Endothelial cell of umbilical vein (primary cell): ENCODE measurements around the gene PPP2R2C. TPM values are rescaled to one million over a fixed set of nuclear protein-coding genes. Genes with fewer than 3 reads are reported as not detected.

Experiments used
- BruUV-seq: library from RNA; stranded (reverse); fragments of 400-500 nt; replicated peaks from 2 replicates; lab custom pipeline; 2021; lab: Mats Ljungman, UMichigan
- CTCF ChIA-PET: fragments of 300-600, 350-600 bp; sonication (Branson Sonifier 250); formaldehyde crosslinking; loops from one replicate; lab custom pipeline; 2021; ENCODE audit warnings: antibody characterized with exemption, inconsistent platforms; lab: Charles Lee
- POLR2A ChIA-PET: fragments of 300-600, 350-600 bp; sonication (Branson Sonifier 250); formaldehyde crosslinking; loops from one replicate; lab custom pipeline; 2021; ENCODE audit warnings: antibody characterized with exemption, inconsistent platforms; lab: Charles Lee
- DNase-seq: peaks from one replicate; pipeline ENCODE4 v3.0.0-alpha.2; 2011; ENCODE audit warnings: low read depth, low spot score
- FAIRE-seq: peaks from 2 replicates; lab custom pipeline; 2011; peaks lifted over from hg19 to GRCh38; lab: Jason Lieb, UNC
- H2AFZ ChIP-seq: 2 replicates; pipeline ENCODE4 v1.6.0; 2012; ENCODE audit warnings: low read depth, low read length, control low read depth, inconsistent platforms
- H3K27ac ChIP-seq: 2 replicates; pipeline ENCODE4 v1.5.1; 2011; ENCODE audit warnings: low read depth, mild to moderate bottlenecking, control low read depth, low read length, moderate library complexity; ENCODE audit not compliant: insufficient read depth
- H3K27me3 ChIP-seq, 2 experiments: 2 replicates each; pipeline versions ENCODE4 v1.6.0 to v1.6.1; 2011; ENCODE audit warnings: low read length in 2 of 2, mixed read lengths in 1 of 2; ENCODE audit not compliant: control insufficient read depth in 2 of 2, insufficient read depth in 2 of 2
- H3K36me3 ChIP-seq, 2 experiments: 2 replicates in 1 of 2; 3 replicates in 1 of 2; pipeline ENCODE4 v1.5.1; 2011; ENCODE audit warnings: low read length in 2 of 2, mild to moderate bottlenecking in 1 of 2, moderate library complexity in 1 of 2; ENCODE audit not compliant: control insufficient read depth in 2 of 2, insufficient read depth in 2 of 2; ENCODE audit errors: extremely low read depth in 1 of 2
- H3K4me1 ChIP-seq: 3 replicates; pipeline ENCODE4 v1.5.1; 2011; ENCODE audit warnings: mild to moderate bottlenecking, low read length; ENCODE audit not compliant: control insufficient read depth, insufficient read depth; ENCODE audit errors: extremely low read depth
- H3K4me2 ChIP-seq: 2 replicates; pipeline ENCODE4 v1.6.1; 2011; ENCODE audit warnings: low read length, control low read depth, mixed read lengths; ENCODE audit not compliant: insufficient read depth
- H3K4me3 ChIP-seq, 3 experiments: fragments of 200-600 bp in 1 of 3; sonication (generic), shearing (Covaris generic) in 1 of 3; replicated peaks in 1 of 3; 2 replicates each; pipeline ENCODE4 v1.5.1; 2011 to 2016; ENCODE audit warnings: control low read depth in 3 of 3, low read length in 3 of 3, mild to moderate bottlenecking in 2 of 3, inconsistent platforms in 1 of 3, low read depth in 1 of 3, moderate library complexity in 1 of 3; ENCODE audit not compliant: insufficient read depth in 1 of 3
- H3K79me2 ChIP-seq: 2 replicates; pipeline ENCODE4 v1.6.0; 2012; ENCODE audit warnings: low read length, inconsistent platforms; ENCODE audit not compliant: control insufficient read depth, insufficient read depth
- H3K9ac ChIP-seq: replicated peaks from 2 replicates; pipeline ENCODE3; 2011; ENCODE audit warnings: low read length, control low read depth; ENCODE audit not compliant: insufficient read depth; ENCODE audit errors: extremely low read depth
- H3K9me1 ChIP-seq: replicated peaks from 3 replicates; pipeline ENCODE4 v1.6.0; 2011; ENCODE audit warnings: mild to moderate bottlenecking, low read length; ENCODE audit not compliant: control insufficient read depth, insufficient read depth; ENCODE audit errors: extremely low read depth
- H3K9me3 ChIP-seq: replicated peaks from 2 replicates; pipeline ENCODE4 v1.5.1; 2012; ENCODE audit warnings: low read length, inconsistent platforms; ENCODE audit not compliant: control insufficient read depth, insufficient read depth
- H4K20me1 ChIP-seq: replicated peaks from 2 replicates; pipeline ENCODE3; 2011; ENCODE audit warnings: mild to moderate bottlenecking, low read length; ENCODE audit not compliant: control insufficient read depth, insufficient read depth; ENCODE audit errors: extremely low read depth
- EZH2 ChIP-seq: IDR thresholded peaks from 2 replicates; pipeline ENCODE4 v1.6.1; 2012; ENCODE audit warnings: borderline replicate concordance, low read depth, mild to moderate bottlenecking, moderate library complexity, low read length, inconsistent platforms; ENCODE audit not compliant: severe bottlenecking
- FOS ChIP-seq: IDR thresholded peaks from 2 replicates; pipeline ENCODE4 v1.6.1; 2011; ENCODE audit warnings: mild to moderate bottlenecking, low read length, moderate library complexity, borderline replicate concordance; ENCODE audit not compliant: insufficient read depth
- JUN ChIP-seq: IDR thresholded peaks from 2 replicates; pipeline ENCODE4 v1.6.1; 2011; ENCODE audit warnings: borderline replicate concordance, low read depth; ENCODE audit not compliant: insufficient read length, insufficient read depth
- MYC ChIP-seq: IDR thresholded peaks from one replicate; pipeline ENCODE4 v1.6.1; 2011; ENCODE audit warnings: mild to moderate bottlenecking, low read depth, low read length
- POLR2A ChIP-seq: IDR thresholded peaks from 2 replicates; pipeline ENCODE4 v1.6.1; 2012; ENCODE audit warnings: low read depth, mild to moderate bottlenecking, control low read depth, low read length
- POLR2AphosphoS5 ChIP-seq: IDR thresholded peaks from 2 replicates; pipeline ENCODE4 v1.6.1; 2012; ENCODE audit warnings: low read depth, mild to moderate bottlenecking, control low read depth, low read length, moderate library complexity; ENCODE audit not compliant: insufficient read depth
- dilution Hi-C: fragments of 300-500 bp; cut with MboI; formaldehyde crosslinking; loops from one replicate; pipeline ENCODE4 v1.15.0; 2019; ENCODE audit warnings: low sequenced_read_pairs; ENCODE audit not compliant: extremely low pct_ligation_motif_present
- intact Hi-C: fragments of 100-400 bp; cut with micrococcal nuclease; formaldehyde crosslinking; loops from one replicate; pipeline ENCODE4 v1.10.0; 2022
- polyA plus RNA-seq, 4 experiments: library from polyadenylated mRNA; depleted of rRNA in 3 of 4; stranded (reverse) in 3 of 4; unstranded in 1 of 4; fragments of >200 nt; gene quantifications; 2 replicates each; pipeline versions ENCODE4 v1.2.1 to v1.2.3, GENCODE V29; 2011 to 2012; ENCODE audit warnings: missing spikeins in 1 of 4
- total RNA-seq: library from RNA; stranded (reverse); gene quantifications from 2 replicates; pipeline ENCODE4 v1.2.3, GENCODE V29; 2021
- TF ChIP-seq, protein P1 (sequence below): IDR thresholded peaks from 2 replicates; pipeline ENCODE4 v1.6.1; 2011; ENCODE audit not compliant: insufficient read depth, insufficient read length
- TF ChIP-seq, protein P2 (sequence below), 2 donors: IDR thresholded peaks; 1 replicate in 1 of 2; 2 replicates in 1 of 2; pipeline ENCODE4 v1.5.1; 2011; ENCODE audit warnings: low read length in 2 of 2, mild to moderate bottlenecking in 2 of 2, moderate library complexity in 2 of 2, control low read depth in 1 of 2, inconsistent platforms in 1 of 2, low read depth in 1 of 2; ENCODE audit not compliant: insufficient read depth in 1 of 2; ENCODE audit errors: extremely low read depth in 1 of 2

Gene PPP2R2C
- total and polyA plus RNA-seq, 2 donors (not counting 3 experiments of a cell fraction or from before 2014, with no cell fraction given): 0.03 to 0.09 TPM

DNA sequence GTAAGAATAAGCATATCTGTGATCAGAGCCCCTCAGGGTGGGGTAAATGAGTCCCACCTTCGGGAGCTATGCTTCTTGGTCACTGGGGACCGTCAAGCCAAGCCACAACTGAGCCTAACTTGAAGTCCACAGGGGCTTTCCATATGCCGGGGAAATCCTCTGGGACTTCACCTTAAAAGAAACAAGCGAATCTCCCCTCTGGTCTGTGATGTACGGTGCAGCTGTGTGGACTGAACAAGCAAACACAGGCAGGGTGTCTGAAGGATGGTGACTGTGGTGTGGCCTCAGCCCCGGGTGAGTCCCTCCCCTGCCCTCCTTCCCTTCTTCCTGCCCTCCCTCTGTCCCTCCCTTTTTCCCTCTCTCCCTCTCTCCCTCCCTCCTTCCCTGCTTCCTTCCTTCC is 29.7 kb upstream of the PPP2R2C start:
- FAIRE-seq (no peak), DNase-seq (no peak)
- no peak overlapping the region for H3K9ac ChIP-seq
- intact Hi-C loops (no loop called here), dilution Hi-C loops (no loop called here)
- no peak overlapping the region for H3K27ac ChIP-seq
- no peaks in the 10 kb centered on the region for H3K79me2 ChIP-seq
- no peaks in the 10 kb centered on the region for H3K9me3 ChIP-seq
- no peaks in the 10 kb centered on the region for H3K36me3 ChIP-seq
- no peaks in the 10 kb centered on the region for H3K9me1 ChIP-seq
- BruUV-seq: no TSS peak
- no peak overlapping the region for H3K4me2 ChIP-seq
- no peaks in the 10 kb centered on the region for H3K27me3 ChIP-seq
- no peaks in the 10 kb centered on the region for H3K4me1 ChIP-seq
- TF ChIP-seq JUN: no peak
- no peak for TF ChIP-seq EZH2
- TF ChIP-seq POLR2AphosphoS5: no peak
- no peak for TF ChIP-seq POLR2A
- TF ChIP-seq, protein P1, sequence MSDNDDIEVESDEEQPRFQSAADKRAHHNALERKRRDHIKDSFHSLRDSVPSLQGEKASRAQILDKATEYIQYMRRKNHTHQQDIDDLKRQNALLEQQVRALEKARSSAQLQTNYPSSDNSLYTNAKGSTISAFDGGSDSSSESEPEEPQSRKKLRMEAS: no peak
- TF ChIP-seq MYC: no peak
- TF ChIP-seq, protein P2, sequence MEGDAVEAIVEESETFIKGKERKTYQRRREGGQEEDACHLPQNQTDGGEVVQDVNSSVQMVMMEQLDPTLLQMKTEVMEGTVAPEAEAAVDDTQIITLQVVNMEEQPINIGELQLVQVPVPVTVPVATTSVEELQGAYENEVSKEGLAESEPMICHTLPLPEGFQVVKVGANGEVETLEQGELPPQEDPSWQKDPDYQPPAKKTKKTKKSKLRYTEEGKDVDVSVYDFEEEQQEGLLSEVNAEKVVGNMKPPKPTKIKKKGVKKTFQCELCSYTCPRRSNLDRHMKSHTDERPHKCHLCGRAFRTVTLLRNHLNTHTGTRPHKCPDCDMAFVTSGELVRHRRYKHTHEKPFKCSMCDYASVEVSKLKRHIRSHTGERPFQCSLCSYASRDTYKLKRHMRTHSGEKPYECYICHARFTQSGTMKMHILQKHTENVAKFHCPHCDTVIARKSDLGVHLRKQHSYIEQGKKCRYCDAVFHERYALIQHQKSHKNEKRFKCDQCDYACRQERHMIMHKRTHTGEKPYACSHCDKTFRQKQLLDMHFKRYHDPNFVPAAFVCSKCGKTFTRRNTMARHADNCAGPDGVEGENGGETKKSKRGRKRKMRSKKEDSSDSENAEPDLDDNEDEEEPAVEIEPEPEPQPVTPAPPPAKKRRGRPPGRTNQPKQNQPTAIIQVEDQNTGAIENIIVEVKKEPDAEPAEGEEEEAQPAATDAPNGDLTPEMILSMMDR (IDR thresholded peaks at IDR 0.05; ENCODE audit: extremely low read depth in 1 of 2, insufficient read depth in 1 of 2, low read depth in 1 of 2, low read length in 2 of 2): no peak
- CTCF ChIA-PET: no interaction called here
- H4K20me1 ChIP-seq: no peaks in the 10 kb centered on the region
- H2AFZ ChIP-seq: no peak overlapping the region
- H3K4me3 ChIP-seq: no peak overlapping the region
- POLR2A ChIA-PET: no interaction called here

DNA sequence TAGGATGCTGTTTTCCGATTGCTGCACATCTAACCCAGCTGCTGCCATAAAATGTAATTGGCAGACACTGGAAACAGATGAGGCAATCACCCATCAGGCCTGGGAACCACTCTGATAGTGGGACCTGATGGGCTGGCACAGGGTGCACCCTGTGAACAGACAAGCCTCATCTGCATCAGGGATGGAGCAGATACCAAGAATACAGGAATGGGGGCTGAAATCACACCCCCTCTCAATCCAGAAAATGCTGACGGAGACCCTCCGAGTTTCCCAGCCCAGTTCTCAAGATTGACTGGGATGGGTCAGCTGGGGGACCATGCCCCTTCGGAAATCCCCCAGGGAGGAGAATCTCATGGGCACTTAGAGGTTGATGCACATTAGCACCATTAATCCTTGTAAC is 28.8 kb upstream of the PPP2R2C start:
- DNase-seq: no peak
- intact Hi-C loops (no loop called here), dilution Hi-C loops (no loop called here)
- no peaks in the 10 kb centered on the region for H3K9me3 ChIP-seq
- no peaks in the 10 kb centered on the region for H4K20me1 ChIP-seq
- H3K27ac ChIP-seq: no peak overlapping the region
- H3K79me2 ChIP-seq: no peaks in the 10 kb centered on the region
- no peak overlapping the region for H2AFZ ChIP-seq
- H3K9me1 ChIP-seq: no peaks in the 10 kb centered on the region
- H3K4me2 ChIP-seq: no peak overlapping the region
- ChIA-PET POLR2A (no interaction called here), CTCF (no interaction called here)
- H3K9ac ChIP-seq: no peak overlapping the region
- no TSS peak for BruUV-seq
- no peaks in the 10 kb centered on the region for H3K36me3 ChIP-seq
- TF ChIP-seq POLR2A (no peak), FOS (no peak), POLR2AphosphoS5 (no peak), MYC (no peak), EZH2 (no peak)
- TF ChIP-seq, protein P1: no peak
- H3K4me3 ChIP-seq: no peak overlapping the region
- no peaks in the 10 kb centered on the region for H3K27me3 ChIP-seq
- H3K4me1 ChIP-seq: no peaks in the 10 kb centered on the region
- no peak for FAIRE-seq
